PC-9 (cell line): ENCODE measurements around the gene CLUH.

Experiments
- EZH2 ChIP-seq: fragments of 200-600 bp; sonication (generic); IDR thresholded peaks from 2 replicates; pipeline ENCODE4 v1.8.0; 2017; ENCODE audit warnings: antibody characterized with exemption, low read depth
- TF ChIP-seq, protein P1 (sequence below): fragments of 200-600 bp; sonication (generic); conservative IDR thresholded peaks from 2 replicates; pipeline ENCODE4 v1.6.1; 2017; ENCODE audit warnings: mixed run types, antibody characterized with exemption, mild to moderate bottlenecking, moderate library complexity

DNA sequence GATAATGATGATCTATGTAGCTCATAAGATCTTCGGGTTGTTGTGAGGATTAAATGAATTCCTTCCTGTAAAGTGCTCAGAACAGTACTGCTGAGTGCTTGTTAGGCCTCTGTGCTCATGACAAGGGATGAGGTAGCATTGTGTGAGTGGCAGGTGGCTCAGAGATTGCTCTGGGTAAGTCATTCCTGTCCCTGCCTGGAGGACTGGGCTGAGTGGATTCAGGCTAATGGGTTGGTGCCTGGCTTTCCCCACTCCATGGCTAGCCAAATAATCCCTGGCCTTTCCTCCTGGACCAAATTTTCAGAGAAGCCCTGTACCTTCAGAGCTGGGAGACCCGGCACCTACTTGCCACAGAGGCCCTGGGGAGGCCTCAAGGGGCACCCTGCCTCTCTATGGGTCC, 39.2 kb upstream of the CLUH start:
- TF ChIP-seq, protein P1, sequence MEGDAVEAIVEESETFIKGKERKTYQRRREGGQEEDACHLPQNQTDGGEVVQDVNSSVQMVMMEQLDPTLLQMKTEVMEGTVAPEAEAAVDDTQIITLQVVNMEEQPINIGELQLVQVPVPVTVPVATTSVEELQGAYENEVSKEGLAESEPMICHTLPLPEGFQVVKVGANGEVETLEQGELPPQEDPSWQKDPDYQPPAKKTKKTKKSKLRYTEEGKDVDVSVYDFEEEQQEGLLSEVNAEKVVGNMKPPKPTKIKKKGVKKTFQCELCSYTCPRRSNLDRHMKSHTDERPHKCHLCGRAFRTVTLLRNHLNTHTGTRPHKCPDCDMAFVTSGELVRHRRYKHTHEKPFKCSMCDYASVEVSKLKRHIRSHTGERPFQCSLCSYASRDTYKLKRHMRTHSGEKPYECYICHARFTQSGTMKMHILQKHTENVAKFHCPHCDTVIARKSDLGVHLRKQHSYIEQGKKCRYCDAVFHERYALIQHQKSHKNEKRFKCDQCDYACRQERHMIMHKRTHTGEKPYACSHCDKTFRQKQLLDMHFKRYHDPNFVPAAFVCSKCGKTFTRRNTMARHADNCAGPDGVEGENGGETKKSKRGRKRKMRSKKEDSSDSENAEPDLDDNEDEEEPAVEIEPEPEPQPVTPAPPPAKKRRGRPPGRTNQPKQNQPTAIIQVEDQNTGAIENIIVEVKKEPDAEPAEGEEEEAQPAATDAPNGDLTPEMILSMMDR, result no peak
- TF ChIP-seq EZH2, result no peak
